ENCODE data around the gene GRIP1.

The GRIP1 gene

DNA sequence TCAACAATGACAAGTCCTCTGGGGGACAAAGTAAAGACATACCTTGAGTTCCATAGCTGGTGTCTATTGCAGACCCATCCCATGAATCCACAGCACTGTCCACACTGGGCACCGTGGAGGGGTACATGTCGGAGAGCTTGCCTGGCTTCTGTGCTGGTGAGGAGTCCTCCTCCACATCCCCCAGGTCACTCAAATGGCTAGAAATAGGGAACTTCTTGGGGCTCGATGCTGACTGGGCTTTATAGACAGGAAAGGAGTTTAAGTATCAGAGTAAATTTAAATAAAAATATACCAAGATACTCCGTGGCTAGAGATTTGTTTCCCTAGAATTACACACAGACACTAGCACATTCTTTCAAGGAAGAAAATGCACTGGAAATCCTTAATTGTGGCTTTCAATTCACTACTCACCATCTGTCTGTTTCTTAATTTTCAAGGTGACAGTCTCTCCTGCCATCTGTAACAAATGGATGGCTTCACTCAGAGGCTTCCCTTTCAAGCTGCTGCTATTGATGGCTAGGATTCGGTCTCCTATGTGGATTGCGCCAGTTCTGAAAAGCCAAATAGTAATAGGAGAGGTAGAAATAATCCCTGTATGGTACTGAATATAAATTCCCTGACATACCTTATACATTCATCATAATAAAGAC is 286.5 kb downstream of the GRIP1 start:
- DNase-seq (ENCODE audit: low read depth in 2 of 2): no peak

DNA sequence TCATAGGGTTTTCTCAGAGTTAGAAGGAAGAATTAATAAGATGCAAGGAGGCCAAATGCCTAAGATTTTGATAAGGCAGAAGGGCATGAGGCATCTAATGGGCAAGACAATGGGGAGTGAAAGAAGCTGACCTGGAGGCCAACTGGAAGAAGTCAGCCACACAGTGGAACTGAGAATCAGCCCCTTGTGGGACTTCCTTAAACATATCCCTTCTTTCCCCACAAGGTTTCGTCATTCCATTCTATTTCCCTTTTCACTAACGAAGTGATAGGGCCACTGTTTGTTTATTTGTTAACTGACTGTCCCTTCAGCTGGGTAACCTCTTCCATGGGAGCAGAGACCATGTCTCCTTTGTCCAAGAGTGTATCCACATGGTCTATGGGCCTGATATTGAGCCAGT is 290.4 kb downstream of the GRIP1 start:
- no peak for DNase-seq (ENCODE audit: low read depth in 2 of 2)

DNA sequence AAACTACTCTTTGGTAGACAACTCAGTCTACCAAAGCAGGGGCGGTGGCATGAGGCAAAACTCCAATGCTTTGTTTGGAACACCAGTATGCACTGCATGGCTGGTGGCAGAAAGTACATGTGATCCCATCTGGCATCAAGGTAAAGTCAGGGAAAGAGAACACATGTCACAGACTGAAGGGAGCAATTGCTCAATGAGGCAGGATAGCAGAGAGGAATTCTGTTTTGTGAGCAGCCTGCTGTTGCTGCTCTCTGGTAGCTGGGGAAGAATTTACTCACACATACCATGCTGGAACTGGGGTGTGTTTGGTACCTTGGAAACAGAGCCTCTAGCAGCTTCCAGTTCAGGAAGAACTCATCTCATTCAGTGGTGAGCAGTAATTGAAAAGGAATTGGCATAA is 291.8 kb downstream of the GRIP1 start:
- DNase-seq (ENCODE audit: low read depth in 2 of 2): no peak

DNA sequence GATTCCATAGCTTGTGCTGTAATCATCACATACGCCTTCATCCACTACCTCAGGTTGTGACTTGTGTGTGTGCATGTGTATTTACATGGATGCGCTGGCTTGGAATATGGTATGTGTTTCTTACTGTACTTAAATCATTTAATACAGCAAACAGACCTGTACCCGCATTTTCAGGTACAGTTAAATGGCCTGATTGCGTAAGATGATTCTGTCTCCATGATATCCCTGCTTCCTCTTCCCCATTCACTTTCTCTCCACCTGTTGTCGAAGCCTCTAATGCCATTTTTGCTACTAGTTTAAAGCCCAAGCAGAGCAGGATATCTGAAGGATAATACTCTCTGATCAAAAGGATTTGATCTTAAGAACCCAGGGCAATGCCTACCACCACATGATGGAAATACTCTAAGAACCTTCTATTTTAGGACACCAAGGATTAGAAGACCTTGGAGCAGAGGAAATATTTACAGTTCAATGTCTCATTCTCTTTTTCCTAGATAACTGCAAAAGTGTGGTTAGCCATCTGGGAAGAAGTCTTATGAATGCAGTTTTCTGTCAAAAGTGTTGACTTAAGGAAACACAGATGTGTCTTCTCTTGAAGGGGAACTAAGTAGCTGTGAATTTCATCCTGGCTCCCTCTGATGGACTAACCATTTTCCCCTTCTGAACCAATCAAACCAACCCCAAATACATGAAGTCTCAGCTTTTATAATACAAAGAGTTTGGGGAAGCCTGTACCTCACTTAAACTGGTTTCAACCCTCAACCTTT is 297.9 kb downstream of the GRIP1 start:
- no peak for DNase-seq (ENCODE audit: low read depth in 2 of 2)

DNA sequence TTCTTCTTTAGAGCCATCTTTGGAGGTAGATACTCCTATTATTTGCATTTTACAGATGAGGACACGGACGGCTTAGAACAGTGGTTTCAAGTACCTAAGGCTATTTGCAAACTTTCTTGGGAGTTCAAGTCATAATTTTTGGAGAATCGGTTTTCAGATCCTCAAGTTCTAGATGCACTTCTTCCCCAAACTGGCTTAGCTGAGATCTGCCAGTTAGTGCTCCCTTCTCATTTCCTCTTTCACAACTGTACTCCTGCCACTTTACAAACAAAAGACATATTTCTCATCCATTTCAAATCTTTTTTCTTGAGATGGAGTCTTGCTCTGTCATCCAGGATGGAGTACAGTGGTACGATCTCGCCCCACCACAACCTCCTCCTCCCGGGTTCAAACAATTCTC is 299.3 kb downstream of the GRIP1 start:
- DNase-seq (ENCODE audit: low read depth in 2 of 2): no peak

DNA sequence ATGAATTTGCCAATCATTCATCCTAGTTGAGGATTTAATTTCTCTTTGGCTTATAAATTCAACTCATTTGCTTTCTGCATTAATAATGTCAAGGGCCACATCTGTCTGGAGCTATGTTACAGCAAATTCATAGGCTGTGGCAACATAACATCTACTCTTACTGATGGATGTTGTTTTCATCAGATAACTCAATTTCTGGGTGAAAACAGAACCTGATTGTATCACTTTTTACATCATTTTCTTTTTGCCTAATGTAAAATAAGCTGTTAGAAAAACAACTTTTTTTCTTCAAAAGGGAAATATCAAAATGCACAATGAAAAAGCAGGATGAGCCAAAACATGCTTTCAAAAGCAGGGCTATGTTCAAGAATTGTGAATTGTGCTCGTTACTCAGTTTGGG is 303.3 kb downstream of the GRIP1 start:
- DNase-seq (ENCODE audit: low read depth in 2 of 2): no peak

DNA sequence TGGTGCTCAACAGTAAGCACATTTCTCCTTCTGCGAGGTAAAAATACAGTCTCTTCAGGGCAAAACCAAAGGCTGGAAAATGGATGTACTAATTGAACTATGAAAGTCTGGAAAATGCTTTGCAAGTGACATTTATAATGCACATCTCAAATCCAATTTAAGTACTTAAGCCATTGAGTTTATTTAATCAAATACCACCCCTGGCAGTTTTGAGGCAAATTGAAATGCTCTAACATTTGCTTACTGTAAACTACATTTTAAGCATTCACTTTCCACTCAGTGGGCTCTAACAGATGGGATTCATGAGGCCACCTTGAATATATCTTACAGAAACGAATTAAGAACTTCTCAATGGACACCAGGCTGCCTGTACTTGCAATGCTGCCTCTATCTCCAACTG is 306.9 kb downstream of the GRIP1 start:
- no peak for DNase-seq (ENCODE audit: low read depth in 2 of 2)

DNA sequence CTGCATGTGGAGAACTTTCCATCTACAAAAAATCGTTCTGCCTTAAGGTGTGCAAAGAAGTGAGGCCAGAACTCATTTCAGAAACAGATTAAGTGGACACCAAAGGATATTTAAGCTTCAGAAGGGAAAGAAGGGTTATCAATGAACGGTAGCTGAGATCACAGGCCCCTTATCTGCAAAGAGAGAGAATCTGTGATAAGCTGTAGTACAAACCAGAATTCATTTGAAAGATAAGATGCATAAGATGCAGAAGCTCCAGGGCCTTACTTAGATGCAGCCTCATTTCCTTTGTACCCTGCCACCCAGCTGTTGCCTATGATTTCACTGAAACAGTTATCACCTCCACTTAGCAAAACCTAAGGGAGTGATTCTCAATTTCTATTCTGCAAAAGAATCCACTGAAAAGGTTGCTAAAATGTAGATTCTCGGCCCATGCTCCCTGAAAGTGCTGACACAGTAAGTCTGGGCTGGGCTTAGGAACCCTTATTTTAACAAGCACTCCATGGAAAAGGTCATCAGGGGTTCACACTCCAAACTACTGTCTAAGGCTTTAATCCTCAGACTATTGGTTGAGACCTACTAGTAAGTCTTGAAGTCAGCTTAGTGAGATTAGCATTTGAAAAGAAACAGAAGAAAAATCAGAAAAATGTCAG is 311.7 kb downstream of the GRIP1 start:
- no peak for DNase-seq (ENCODE audit: low read depth in 2 of 2)

DNA sequence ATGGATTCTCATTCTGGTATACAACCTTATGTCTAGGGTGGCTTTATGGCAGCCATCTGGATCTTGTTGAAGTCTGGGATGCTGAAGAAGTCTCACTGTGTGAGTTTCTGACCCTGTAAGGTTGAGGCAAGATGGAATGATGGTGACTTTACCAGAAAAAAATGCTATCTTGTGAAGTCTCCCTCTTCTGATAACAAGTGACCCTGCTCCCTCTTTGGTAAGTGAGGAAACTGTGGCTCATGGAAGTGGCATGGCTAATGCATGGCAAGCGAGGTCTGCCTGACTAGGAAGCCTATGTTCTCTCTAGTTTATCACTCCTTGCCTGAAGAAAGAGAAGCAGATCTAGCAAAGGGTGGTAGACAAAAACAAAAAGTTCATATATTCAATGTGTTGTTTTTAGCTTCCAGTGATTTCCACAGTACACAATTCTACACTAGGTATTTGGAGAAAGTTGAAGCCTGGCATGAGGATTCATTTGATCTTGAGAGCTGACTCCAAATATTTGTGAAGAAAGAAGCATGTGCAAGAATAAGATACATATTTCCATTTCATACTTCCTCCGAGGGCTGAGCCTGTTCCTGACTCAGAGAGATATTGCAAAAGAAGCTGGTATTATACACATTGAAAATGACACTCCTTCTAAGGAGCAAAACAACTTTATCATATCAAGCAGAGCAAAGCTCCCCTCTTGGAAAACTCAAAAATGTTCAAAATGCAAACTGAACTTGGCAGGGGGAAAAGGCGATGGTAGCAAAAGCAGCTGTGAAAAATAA is 313.0 kb downstream of the GRIP1 start:
- no peak for DNase-seq (ENCODE audit: low read depth in 2 of 2)

DNA sequence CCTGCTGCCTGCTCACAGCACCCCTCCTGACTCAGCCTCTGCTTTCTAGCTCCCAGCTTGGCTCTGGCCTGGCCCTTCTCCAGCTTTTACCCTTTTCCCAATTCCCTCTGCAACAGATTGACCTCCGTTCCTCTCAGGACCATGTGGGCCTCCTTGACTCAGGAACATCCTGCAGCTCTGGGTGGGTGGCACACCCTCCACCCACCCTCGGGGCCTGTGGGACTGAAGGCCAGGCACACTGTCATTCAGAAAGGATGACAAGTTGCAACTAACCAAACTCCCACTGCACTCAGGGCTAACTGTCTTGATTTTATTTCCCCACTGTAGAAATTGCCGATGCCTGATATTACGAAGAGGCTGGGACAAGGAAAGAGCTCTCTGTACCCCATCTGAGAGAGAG is 317.2 kb downstream of the GRIP1 start:
- DNase-seq (ENCODE audit: low read depth in 2 of 2): no peak

DNA sequence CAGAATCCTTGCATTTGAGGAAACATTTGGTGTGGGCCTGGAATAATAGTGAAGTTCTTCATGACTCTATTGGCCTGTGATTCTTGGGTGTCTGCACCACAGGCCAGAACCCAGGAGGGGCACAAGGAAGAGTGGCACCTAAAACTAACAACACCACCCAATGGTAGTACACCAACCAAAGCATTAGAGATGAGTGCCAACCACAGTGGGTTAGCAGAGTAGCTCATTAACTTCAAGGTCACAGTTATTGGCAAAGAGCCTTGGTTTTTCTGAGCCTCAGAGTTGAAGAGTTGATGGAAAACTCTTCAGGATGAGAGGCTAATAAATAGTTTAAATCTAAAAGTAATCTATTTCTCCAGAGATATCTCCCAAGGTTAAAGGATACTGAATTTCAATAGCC is 319.6 kb downstream of the GRIP1 start:
- DNase-seq (ENCODE audit: low read depth in 2 of 2): no peak

DNA sequence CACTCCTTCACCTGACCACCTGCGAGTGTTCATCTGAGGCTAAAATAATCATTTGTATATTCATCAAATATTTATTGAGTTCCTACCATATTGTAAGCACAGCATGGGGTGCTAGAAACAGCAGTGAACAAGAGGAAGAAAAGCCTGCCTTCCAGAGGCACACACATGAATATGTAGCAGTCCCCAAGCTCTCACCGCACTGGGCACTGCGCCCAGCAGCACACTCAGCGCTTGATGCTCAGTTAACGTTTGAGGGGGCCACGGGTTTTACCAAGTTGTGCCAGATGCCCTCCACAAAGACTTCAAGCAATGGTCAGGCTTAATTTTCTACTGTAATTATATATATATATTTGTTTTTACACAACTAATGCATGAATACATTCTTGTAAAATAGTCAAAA is 324.6 kb downstream of the GRIP1 start:
- DNase-seq (ENCODE audit: low read depth in 2 of 2): no peak

DNA sequence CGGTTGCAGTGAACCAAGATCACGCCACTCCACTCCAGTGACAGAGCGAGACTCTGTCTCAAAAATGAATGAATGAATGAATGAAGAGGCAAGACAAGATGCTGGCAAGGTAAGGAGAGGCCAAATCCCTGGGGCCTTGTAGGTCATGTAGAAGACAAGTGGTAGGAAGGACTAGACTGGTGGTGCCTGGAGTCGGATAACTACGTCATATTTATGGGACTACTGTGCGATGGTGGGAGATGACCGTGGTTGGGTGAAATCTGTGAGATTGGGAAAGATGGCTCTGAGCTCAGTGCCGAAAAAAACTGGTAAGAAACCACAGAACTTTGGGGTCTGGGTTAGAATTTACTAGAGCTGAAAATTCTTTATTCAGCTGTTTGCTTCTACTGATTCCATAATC is 326.0 kb downstream of the GRIP1 start:
- DNase-seq (ENCODE audit: low read depth in 2 of 2): no peak

DNA sequence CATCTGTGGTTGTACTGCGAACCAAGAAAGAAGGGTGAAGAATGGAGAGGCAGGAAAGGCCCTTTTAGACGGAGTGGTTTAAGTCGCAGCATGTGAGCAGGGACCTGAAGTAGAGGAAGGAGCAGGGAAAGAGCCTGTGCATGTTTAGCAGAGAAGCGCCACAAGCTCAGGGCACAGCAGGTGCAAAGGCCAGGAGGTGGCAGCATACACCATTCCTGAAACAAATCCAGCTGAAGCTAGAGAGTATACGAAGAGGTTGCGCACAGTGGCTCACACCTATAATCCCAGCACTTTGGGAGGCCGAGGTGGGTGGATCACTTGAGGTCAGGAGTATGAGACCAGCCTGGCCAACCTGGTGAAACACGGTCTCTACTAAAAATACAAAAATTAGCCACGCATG is 326.7 kb downstream of the GRIP1 start:
- DNase-seq (ENCODE audit: low read depth in 2 of 2): no peak

DNA sequence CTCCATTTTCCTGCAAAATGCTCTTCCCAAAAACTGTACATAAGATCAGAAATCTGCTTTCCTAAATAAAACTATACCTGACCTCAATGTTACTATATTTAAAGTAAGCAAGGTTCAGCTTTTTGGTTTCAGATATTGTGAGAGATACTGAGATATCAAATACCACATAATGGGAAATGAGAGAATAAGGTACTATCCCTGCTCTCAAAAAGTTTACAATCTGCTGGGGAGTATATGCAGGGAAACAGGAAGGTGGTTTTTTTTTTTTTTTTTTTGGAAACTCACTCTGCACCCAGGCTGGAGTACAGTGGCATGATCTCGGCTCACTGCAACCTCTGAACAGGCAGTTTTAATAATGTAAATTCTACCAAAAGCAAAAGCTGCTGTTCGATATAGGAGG is 327.6 kb downstream of the GRIP1 start:
- no peak for DNase-seq (ENCODE audit: low read depth in 2 of 2)

DNA sequence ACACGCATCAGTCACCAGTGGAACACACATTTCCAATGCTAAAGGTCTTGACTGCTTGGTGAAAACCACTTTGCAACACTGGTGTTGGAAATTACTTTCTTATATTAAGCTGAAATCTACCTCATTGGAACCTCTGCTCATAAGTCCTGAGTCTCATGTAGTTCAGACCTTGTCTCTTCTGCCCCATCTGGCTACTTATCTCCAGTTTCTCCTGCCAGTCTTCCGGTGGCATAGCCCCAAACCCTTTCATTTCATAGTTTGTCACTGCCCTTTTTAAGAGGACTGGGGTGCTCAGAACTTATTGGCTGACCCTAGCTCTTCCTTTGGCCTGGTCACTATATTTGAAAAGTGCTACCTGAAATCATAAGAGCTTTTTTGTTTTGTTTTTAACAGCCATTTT is 332.9 kb downstream of the GRIP1 start:
- DNase-seq (ENCODE audit: low read depth in 2 of 2): no peak

DNA sequence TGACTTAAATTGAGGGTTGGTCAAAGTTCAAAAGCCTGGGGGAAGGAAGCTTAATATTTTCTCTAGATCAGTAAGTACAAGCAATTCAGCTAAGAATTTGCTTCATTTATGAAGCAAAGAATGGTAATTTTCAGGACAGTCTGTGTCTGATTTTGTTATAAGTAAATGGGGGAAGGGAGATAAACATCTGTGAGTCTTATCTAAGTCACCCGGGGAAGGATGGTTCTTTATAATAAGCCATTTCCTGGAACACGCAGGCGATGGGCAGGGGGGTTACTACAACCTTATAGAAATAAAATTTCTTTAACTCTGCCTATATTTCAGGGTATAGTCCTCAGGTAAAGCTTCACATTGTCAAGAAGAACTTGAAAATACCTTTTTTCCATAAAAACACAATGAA is 333.7 kb downstream of the GRIP1 start:
- DNase-seq (ENCODE audit: low read depth in 2 of 2): no peak

DNA sequence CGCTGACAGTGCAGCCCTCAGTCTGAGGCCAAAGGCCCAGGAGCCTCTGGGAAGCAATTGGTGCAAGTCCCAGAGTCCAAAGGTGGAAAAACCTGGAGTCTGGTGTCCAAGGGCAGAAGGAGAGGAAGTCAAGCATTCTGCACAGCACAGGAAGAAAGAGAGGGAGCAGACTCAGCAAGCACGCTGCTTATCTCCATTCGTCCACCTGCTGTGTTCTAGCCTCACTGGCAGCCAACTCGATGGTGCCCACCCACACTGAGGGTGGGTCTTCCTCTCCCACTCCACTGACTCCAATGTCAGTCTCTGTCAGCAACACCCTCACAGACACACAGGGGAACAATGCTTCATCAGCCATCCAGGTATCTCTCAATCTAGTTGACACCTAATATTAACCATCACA is 337.8 kb downstream of the GRIP1 start:
- no peak for DNase-seq (ENCODE audit: low read depth in 2 of 2)

DNA sequence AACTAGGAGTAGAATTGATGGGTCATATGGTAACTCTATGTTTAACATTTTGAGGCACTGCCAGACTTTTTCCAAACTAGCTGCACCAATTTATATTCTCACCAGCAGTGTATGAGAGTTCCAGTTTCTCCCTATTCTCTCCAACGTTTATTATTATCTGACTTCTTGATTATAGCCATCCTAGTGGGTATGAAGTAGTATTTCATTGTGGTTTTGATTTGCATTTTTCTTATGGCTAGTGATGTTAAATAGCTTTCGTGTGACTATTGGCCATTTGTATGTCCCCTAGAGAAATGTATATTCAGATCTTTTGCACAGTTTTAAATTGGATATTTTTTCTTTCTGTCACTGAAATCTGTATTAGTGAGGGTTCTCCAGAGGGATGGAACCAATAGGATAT is 338.7 kb downstream of the GRIP1 start:
- DNase-seq (ENCODE audit: low read depth in 2 of 2): no peak

DNA sequence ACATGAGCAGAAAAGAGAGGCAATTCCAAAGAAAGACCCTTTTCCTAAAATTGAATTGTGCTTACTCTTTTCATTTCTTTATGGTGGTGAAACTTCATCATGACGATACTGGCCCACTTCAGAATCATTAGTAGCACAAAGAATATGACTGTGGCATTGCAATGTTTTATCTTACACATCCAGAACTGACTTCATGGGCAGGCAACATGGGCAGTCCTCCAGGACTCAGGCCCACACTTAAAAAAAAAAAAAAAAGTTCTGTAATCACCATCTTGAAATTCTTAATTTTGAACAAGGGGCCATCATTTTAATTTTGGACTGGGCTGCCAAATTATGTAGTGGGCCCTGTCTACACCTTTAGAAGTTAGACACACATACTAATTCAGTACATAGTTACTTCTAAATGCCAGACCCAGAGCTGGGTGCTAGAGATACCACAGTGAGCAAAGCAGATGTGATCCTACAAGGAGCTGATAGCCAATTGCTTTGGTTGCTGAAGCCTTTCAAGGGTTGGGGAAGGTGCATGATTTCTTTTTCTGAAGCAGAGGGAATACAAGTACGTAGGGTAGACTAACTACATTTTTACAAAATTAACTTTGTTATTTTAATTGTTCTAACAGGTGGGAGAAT is 341.4 kb downstream of the GRIP1 start:
- no peak for DNase-seq (ENCODE audit: low read depth in 2 of 2)

DNA sequence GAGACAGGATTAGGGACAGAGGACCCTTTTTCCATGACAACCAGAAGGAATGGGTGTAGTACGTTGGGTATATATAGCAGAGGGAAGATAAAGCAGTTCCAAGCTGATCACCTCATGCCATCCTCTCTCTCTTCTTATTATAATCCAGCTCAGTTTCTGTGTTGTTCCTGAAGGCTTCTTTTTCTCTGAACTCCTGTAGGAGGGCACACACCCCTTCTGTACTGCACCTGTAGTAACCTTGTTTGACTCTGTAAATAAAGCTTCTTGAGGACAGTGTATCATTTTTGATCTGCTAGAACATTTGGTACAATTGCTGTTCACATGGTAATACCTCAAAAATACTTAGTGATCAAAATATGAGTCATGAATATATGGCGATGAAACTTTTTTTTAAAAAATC is 343.1 kb downstream of the GRIP1 start:
- no peak for DNase-seq (ENCODE audit: low read depth in 2 of 2)

DNA sequence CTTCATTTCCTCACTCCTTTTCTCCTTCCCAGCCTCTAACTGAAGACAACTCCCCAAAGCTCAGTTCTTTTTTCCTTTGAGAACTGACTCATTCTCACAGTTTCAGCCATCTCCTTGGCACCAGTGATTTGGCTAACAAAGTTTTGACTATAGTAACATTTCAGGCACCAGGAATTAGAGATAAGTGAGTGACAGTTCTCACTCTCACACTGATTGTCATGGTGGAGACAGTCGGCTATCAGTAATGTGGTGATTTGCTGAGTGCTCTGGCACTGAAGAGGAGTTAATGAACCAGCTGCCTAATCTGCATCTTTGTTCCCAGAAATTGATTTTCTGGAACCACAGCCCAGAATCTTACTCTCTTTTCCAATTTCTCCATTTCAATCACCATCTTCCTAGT is 347.1 kb downstream of the GRIP1 start:
- DNase-seq (ENCODE audit: low read depth in 2 of 2): no peak

Measured in stimulated activated CD8-positive, alpha-beta memory T cell treated with anti-CD3 and anti-CD28 coated beads, Interleukin-2, amount 100 ng/mL, for 48 hours (primary cell).